ENCODE measurements around the gene DPRX.

- no peak for TF ChIP-seq CTCF (IDR thresholded peaks at IDR 0.05)
- TF ChIP-seq POLR2A (IDR thresholded peaks at IDR 0.05) = no peak
Observed at GRCh38 chr19:53647350-53647749, 15.6 kb downstream of the DPRX start.
